Esophagus (tissue), 2 donors: ENCODE measurements around the gene GRIN2C. TPM values are rescaled to one million over a fixed set of nuclear protein-coding genes. Genes with fewer than 3 reads are reported as not detected.

Experiments used
- H3K27ac ChIP-seq, 2 donors: one replicate each; pipeline ENCODE4 v1.5.1; 2013; ENCODE audit warnings: low read depth in 2 of 2, mild to moderate bottlenecking in 2 of 2, inconsistent platforms in 1 of 2, low read length in 1 of 2, moderate library complexity in 1 of 2
- H3K27me3 ChIP-seq, 2 donors: one replicate each; pipeline ENCODE4 v1.6.1; 2013; ENCODE audit warnings: low read length in 2 of 2, control low read depth in 1 of 2, mild to moderate bottlenecking in 1 of 2; ENCODE audit not compliant: insufficient read depth in 2 of 2, control insufficient read depth in 1 of 2
- H3K36me3 ChIP-seq, 2 donors: one replicate each; pipeline ENCODE4 v1.6.1; 2013; ENCODE audit warnings: low read length in 1 of 2; ENCODE audit not compliant: control insufficient read depth in 2 of 2, insufficient read depth in 2 of 2
- H3K4me1 ChIP-seq, 2 donors: one replicate each; pipeline ENCODE4 v1.6.1; 2013; ENCODE audit warnings: low read length in 1 of 2; ENCODE audit not compliant: control insufficient read depth in 2 of 2, insufficient read depth in 2 of 2
- H3K4me3 ChIP-seq, 2 donors: one replicate each; pipeline ENCODE4 v1.5.1; 2013; ENCODE audit warnings: low read length in 2 of 2, mild to moderate bottlenecking in 2 of 2, low read depth in 1 of 2, moderate library complexity in 1 of 2
- H3K9me3 ChIP-seq, 2 donors: one replicate each; pipeline ENCODE4 v1.6.1; 2013; ENCODE audit warnings: mild to moderate bottlenecking in 2 of 2, low read depth in 1 of 2, low read length in 1 of 2, moderate library complexity in 1 of 2; ENCODE audit not compliant: control insufficient read depth in 2 of 2, insufficient read depth in 1 of 2
- WGBS, 2 donors: extraction: QIAGEN DNeasy Blood & Tissue Kit; methylation state at CpG; one replicate each; pipeline ENCODE4 v1.1.7; 2013; 5-methylcytosine and 5-hydroxymethylcytosine counted together
- polyA plus RNA-seq, 2 donors: library from polyadenylated mRNA; stranded (reverse); fragments of 200-250 nt; gene quantifications; one replicate each; pipeline ENCODE4 v1.2.3, GENCODE V29; 2013
- donor health status: healthy with polysubstance abuse.
- donor health status: Bipolar disorder and iron deficiency.

The GRIN2C gene
- polyA plus RNA-seq, 2 donors: 0.08 to 0.10 TPM

- 81 to 82% methylated on average over 11 of the region's 11 CpGs for WGBS, 2 donors
- Histone ChIP-seq H3K27me3 (no peaks in the 10 kb centered on the region), H3K9me3 (no peaks in the 10 kb centered on the region), H3K36me3 (no peaks in the 10 kb centered on the region), H3K4me1 (peaks cover 0 to 11% of the 10 kb centered on the region in 2 donors), H3K4me3 (no peak overlapping the region), H3K27ac (no peak overlapping the region)
Measured at GRCh38 chr17:74881073-74881472, 21.4 kb upstream of the GRIN2C start.

- H3K27me3 ChIP-seq: no peaks in the 10 kb centered on the region
- H3K4me1 ChIP-seq: peaks cover 0 to 11% of the 10 kb centered on the region in 2 donors
- no peak overlapping the region for H3K27ac ChIP-seq
- WGBS, 2 donors: 89 to 91% methylated on average over 16 of the region's 16 CpGs
- no peaks in the 10 kb centered on the region for H3K9me3 ChIP-seq
- no peaks in the 10 kb centered on the region for H3K36me3 ChIP-seq
- no peak overlapping the region for H3K4me3 ChIP-seq
Measured at GRCh38 chr17:74879308-74879707, 19.6 kb upstream of the GRIN2C start.

GRCh38 chr17:74878658-74879057 lies 19.0 kb upstream of the GRIN2C start:
- H3K27me3 ChIP-seq: no peaks in the 10 kb centered on the region
- H3K4me3 ChIP-seq: no peak overlapping the region
- H3K36me3 ChIP-seq: no peaks in the 10 kb centered on the region
- H3K4me1 ChIP-seq: peaks cover 0 to 11% of the 10 kb centered on the region in 2 donors
- peak overlapping the region; percentile 16 to 62 for H3K27ac ChIP-seq
- 62 to 81% methylated on average over 2 of the region's 2 CpGs for WGBS, 2 donors
- no peaks in the 10 kb centered on the region for H3K9me3 ChIP-seq

- no peaks in the 10 kb centered on the region for H3K27me3 ChIP-seq
- 40 to 41% methylated on average over 19 of the region's 19 CpGs for WGBS, 2 donors
- H3K27ac ChIP-seq: peak overlapping the region; percentile 47 to 62
Measured at GRCh38 chr17:74877592-74878548, 18.2 kb upstream of the GRIN2C start.

GRCh38 chr17:74875977-74876593 lies 16.4 kb upstream of the GRIN2C start:
- no peak overlapping the region for H3K4me3 ChIP-seq
- H3K9me3 ChIP-seq: no peaks in the 10 kb centered on the region
- WGBS, 2 donors: 44 to 51% methylated on average over 6 of the region's 6 CpGs
- H3K36me3 ChIP-seq: no peaks in the 10 kb centered on the region
- no peaks in the 10 kb centered on the region for H3K27me3 ChIP-seq
- H3K27ac ChIP-seq: no peak overlapping the region
- H3K4me1 ChIP-seq: peaks cover 4 to 24% of the 10 kb centered on the region in 2 donors

More at GRCh38 chr17:74877592-74878548, 18.2 kb upstream of the GRIN2C start:
- H3K4me3 ChIP-seq: no peak overlapping the region
- H3K36me3 ChIP-seq: no peaks in the 10 kb centered on the region
- peaks cover 0 to 11% of the 10 kb centered on the region in 2 donors for H3K4me1 ChIP-seq
- no peaks in the 10 kb centered on the region for H3K9me3 ChIP-seq

- WGBS, 2 donors: 23 to 32% methylated on average over 5 of the region's 5 CpGs
- Histone ChIP-seq H3K4me3 (no peak overlapping the region), H3K36me3 (no peaks in the 10 kb centered on the region), H3K27ac (no peak overlapping the region), H3K4me1 (peaks cover 4 to 24% of the 10 kb centered on the region in 2 donors), H3K27me3 (no peaks in the 10 kb centered on the region), H3K9me3 (no peaks in the 10 kb centered on the region)
Measured at GRCh38 chr17:74875155-74875976, 15.7 kb upstream of the GRIN2C start.

- H3K27me3 ChIP-seq: no peaks in the 10 kb centered on the region
- H3K9me3 ChIP-seq: no peaks in the 10 kb centered on the region
- H3K36me3 ChIP-seq: peaks cover 0 to 5% of the 10 kb centered on the region in 2 donors
- peaks cover 4 to 24% of the 10 kb centered on the region in 2 donors for H3K4me1 ChIP-seq
- no peak overlapping the region for H3K4me3 ChIP-seq
- 96 to 99% methylated on average over 5 of the region's 5 CpGs for WGBS, 2 donors
- no peak overlapping the region for H3K27ac ChIP-seq
Measured at GRCh38 chr17:74874615-74875037, 14.9 kb upstream of the GRIN2C start.

- Histone ChIP-seq H3K36me3 (peaks cover 0 to 5% of the 10 kb centered on the region in 2 donors), H3K4me3 (peak overlapping the region in 1 of 2 donors; percentile 69), H3K27ac (peak overlapping the region in 1 of 2 donors; percentile 90), H3K9me3 (no peaks in the 10 kb centered on the region), H3K27me3 (no peaks in the 10 kb centered on the region), H3K4me1 (peaks cover 4 to 24% of the 10 kb centered on the region in 2 donors)
- WGBS, 2 donors: 60 to 63% methylated on average over 6 of the region's 6 CpGs
Measured at GRCh38 chr17:74873874-74874614, 14.4 kb upstream of the GRIN2C start.
